HTERT RPE-1 (cell line): ENCODE results near the gene NANOGP8.
"Not testable (repeated sequence)": the region's sequence is repeated elsewhere in the genome, so short reads cannot be mapped to it uniquely, and the experiment has no call there.

Source experiments
- in situ Hi-C: fragments of 300-500 bp; cut with MboI; formaldehyde crosslinking; loops from 4 replicates; pipeline ENCODE4 v1.14.3; 2020; ENCODE audit warnings: low sequenced_read_pairs

The NANOGP8 gene

GRCh38 chr15:35085176-35085919 is at the start of gene NANOGP8:
TSS of gene NANOGP8 (minus strand) at chr15:35085295. CDS start at chr15:35085110, 185 bp downstream.
- in situ Hi-C loops: not testable (repeated sequence)

- in situ Hi-C loops: no loop called here
These were observed 49.2 kb upstream of the NANOGP8 start for GRCh38 chr15:35134299-35134698.

- in situ Hi-C loops: no loop called here
These were observed 45.1 kb upstream of the NANOGP8 start for GRCh38 chr15:35130245-35130644.

GRCh38 chr15:35129361-35129760 is 44.3 kb upstream of the NANOGP8 start:
- in situ Hi-C loops: no loop called here

GRCh38 chr15:35127717-35128116 is 42.6 kb upstream of the NANOGP8 start:
- in situ Hi-C loops: no loop called here

GRCh38 chr15:35126236-35126635 is 41.1 kb upstream of the NANOGP8 start:
- in situ Hi-C loops: no loop called here

- in situ Hi-C loops: no loop called here
These were observed 38.6 kb upstream of the NANOGP8 start for GRCh38 chr15:35123743-35124142.

GRCh38 chr15:35121611-35122359 is 36.7 kb upstream of the NANOGP8 start:
- in situ Hi-C loops: no loop called here

GRCh38 chr15:35120173-35120572 is 35.1 kb upstream of the NANOGP8 start:
- in situ Hi-C loops: no loop called here

GRCh38 chr15:35118960-35119359 is 33.9 kb upstream of the NANOGP8 start:
- in situ Hi-C loops: no loop called here

GRCh38 chr15:35117543-35118265 is 32.6 kb upstream of the NANOGP8 start:
- in situ Hi-C loops: no loop called here

GRCh38 chr15:35115155-35115725 is 30.1 kb upstream of the NANOGP8 start:
- in situ Hi-C loops: no loop called here

- in situ Hi-C loops: no loop called here
These were observed 27.3 kb upstream of the NANOGP8 start for GRCh38 chr15:35112346-35112745.

- in situ Hi-C loops: no loop called here
These were observed 26.8 kb upstream of the NANOGP8 start for GRCh38 chr15:35111861-35112260.

GRCh38 chr15:35108453-35108852 is 23.4 kb upstream of the NANOGP8 start:
- in situ Hi-C loops: no loop called here

GRCh38 chr15:35107561-35107960 is 22.5 kb upstream of the NANOGP8 start:
- in situ Hi-C loops: no loop called here

GRCh38 chr15:35107122-35107521 is 22.0 kb upstream of the NANOGP8 start:
- in situ Hi-C loops: no loop called here

GRCh38 chr15:35104526-35105147 is 19.5 kb upstream of the NANOGP8 start:
- in situ Hi-C loops: no loop called here

GRCh38 chr15:35102186-35102585 is 17.1 kb upstream of the NANOGP8 start:
- in situ Hi-C loops: no loop called here

GRCh38 chr15:35101335-35101734 is 16.2 kb upstream of the NANOGP8 start:
- in situ Hi-C loops: no loop called here

GRCh38 chr15:35098737-35099136 is 13.6 kb upstream of the NANOGP8 start:
- in situ Hi-C loops: no loop called here
